GM12864 (cell line): ENCODE data around the gene ASPSCR1.

Source experiments
- DNase-seq: peaks from one replicate; pipeline ENCODE4 v3.0.0-alpha.2; 2011; ENCODE audit warnings: low read depth
- H3K4me3 ChIP-seq: 2 replicates; pipeline ENCODE4 v1.5.1; 2011; ENCODE audit warnings: mild to moderate bottlenecking, low read depth, low read length, control low read depth
- TF ChIP-seq, protein P1 (sequence below): IDR thresholded peaks from 2 replicates; pipeline ENCODE4 v1.5.1; 2011; ENCODE audit warnings: low read depth, mild to moderate bottlenecking, moderate library complexity, low read length, control low read depth, inconsistent platforms; ENCODE audit errors: missing control alignments

The ASPSCR1 gene

DNA sequence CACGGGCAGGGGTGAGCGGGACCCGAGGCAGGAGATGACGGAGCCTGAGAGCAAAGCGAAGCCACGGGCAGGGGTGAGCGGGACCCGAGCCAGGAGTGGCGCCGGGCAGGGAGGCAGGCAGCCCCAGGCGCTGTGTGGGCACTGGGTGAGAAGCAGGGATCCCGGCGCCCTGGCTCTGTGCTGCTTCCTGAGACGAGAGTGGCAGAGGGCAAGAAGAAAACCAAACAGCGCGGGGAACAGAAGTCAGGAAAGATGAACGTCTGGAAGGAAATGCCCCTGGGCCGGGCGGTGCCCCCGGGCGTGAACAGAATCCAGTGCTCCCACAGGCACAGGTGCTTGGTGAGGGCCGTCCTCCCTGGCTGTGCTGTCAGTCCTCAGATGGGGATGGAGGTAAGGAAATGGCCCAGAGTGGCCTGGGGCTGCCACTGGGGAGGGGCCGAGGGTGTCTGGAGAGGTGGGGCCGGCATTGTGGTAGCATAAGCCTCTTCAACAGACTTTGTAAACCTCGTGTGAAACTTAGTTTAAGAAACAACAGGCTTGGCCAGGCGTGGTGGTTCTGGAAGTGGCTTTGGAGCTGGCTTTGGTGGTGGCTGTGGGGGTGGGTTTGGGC, 9.8 kb downstream of the ASPSCR1 start:
- TF ChIP-seq, protein P1, sequence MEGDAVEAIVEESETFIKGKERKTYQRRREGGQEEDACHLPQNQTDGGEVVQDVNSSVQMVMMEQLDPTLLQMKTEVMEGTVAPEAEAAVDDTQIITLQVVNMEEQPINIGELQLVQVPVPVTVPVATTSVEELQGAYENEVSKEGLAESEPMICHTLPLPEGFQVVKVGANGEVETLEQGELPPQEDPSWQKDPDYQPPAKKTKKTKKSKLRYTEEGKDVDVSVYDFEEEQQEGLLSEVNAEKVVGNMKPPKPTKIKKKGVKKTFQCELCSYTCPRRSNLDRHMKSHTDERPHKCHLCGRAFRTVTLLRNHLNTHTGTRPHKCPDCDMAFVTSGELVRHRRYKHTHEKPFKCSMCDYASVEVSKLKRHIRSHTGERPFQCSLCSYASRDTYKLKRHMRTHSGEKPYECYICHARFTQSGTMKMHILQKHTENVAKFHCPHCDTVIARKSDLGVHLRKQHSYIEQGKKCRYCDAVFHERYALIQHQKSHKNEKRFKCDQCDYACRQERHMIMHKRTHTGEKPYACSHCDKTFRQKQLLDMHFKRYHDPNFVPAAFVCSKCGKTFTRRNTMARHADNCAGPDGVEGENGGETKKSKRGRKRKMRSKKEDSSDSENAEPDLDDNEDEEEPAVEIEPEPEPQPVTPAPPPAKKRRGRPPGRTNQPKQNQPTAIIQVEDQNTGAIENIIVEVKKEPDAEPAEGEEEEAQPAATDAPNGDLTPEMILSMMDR, result no peak
- H3K4me3 ChIP-seq, result no peak overlapping the region
- no peak for DNase-seq

DNA sequence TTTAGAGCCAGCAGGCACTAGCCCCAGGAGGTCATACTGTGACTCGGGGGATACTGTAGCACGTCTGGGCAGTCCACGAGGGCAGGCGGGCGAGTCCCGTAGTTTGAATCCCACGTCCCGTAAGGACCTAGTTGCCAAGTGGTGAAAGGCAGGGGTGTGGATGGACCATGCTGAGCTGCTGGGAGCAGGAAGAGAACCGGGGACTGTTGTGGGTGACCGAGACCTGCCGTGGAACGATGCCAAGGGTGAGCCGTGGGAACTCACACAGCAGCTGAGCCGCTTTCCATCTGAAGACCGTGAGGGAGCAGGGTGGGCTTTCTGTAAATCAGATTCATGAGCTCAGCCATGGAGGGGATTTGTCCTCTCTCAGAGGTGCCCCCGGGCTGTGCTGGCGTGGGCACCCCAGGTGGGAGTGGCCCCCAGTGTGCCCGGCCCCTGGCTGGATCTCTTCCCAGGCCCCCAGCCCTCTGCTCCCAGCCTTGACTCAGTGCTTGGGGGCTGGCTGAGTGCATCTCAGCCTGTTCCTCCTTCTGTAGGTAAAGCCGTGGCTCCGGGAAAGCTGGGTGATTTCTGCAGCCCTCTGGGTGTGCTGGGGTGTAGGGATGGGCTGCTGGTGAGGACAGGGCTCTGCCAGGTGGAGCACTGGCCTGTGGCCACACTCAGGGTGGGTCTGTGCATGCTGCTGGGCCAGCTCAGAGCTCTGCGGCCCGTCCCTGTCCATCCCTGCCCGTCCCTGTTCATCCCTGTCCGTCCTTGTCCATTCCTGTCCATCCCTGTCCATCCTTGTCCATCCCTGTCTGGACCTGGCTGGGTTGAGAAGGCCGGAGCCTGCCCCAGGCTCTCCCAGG, 13.6 kb downstream of the ASPSCR1 start:
- DNase-seq, result no peak
- no peak overlapping the region for H3K4me3 ChIP-seq
- TF ChIP-seq, protein P1, result no peak

DNA sequence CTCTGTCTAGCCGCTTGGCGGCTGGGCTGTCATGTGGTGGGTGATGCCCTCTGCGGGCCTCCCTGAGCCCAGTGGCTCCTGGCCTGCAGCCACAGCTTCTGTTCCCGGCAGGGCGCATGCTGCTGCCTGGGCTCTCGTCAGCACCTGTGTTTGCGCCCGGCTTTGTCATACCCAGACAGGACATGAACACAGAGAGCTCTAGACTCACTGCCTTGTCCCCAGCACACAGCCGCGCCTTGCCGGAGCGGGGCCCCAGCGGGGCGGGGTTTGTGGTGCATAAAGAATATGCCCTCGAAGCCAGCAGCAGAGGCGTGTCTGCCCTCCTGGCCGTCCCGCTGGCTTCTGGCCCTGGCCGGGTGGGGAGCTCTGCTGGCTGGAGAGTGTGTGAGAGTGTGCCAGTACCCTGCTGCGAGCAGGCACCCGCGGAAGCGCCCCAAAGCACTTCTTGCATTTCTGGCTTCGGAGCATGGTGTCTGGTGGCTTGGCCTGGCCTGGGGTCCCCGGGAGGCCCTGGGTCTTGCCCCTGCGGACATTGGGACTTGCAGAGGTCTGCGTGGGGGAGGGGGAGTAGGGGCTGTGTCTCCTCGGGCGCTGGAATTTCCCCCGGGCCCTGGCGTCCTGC, 14.4 kb downstream of the ASPSCR1 start:
- H3K4me3 ChIP-seq, result no peak overlapping the region
- TF ChIP-seq, protein P1, result no peak
- no peak for DNase-seq

DNA sequence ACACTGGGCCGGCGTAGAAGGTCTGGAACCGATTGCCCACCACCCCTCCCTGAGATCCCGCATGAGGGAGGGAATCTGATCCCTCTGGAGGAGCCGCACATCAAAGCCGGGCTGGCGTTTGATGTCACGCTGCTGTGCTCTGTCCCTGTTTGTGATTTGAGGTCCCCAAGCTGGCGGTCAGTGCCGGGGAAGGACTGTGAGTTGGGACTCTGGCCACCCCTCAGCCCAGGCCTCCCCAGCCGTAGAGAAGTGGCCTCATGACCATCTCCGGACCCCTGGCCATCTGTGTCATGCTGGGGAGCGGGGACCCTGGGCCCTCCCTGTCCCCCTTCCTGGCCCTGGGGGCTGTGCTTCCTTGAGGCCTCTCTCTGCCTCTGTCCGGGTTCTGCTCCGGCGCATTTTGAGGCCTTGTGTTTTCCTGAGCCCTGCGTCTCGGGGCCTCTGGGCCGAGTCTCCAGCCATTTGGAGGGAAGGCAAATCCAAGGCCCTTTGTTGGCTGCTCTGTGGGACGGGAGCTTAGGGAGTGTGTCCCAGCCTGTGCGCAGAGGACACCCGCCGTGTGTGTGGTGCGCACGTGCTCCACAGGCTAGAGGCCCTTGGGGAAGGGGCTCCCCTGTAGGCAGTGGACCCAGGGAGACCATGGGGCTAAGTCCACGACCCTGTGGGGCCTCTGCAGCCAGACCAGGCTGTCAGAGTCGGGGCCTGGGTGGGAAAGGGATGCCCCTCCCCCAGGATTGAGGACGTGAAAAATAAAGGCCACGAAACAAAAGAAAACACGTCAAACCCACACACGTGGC, 15.1 kb downstream of the ASPSCR1 start:
- no peak overlapping the region for H3K4me3 ChIP-seq
- no peak for DNase-seq
- TF ChIP-seq, protein P1, result no peak

- TF ChIP-seq, protein P1, result no peak
- no peak for DNase-seq
- H3K4me3 ChIP-seq, result no peak overlapping the region
Measured at GRCh38 chr17:81993729-81994592, 16.5 kb downstream of the ASPSCR1 start.
